ENCODE measurements around the gene ESPNL.

- TF ChIP-seq CTCF (IDR thresholded peaks at IDR 0.05; ENCODE audit: low read depth, low read length): no peak
- TF ChIP-seq POLR2A (IDR thresholded peaks at IDR 0.05; ENCODE audit: extremely low read depth, insufficient read length): no peak
- TF ChIP-seq MAX (IDR thresholded peaks at IDR 0.05; ENCODE audit: low read depth, low read length): no peak
Measured at GRCh38 chr2:238164906-238165287, 64.8 kb downstream of the ESPNL start.
